HG03520 (cell line): ENCODE results near the gene SERPINB7.

ENCODE experiments used
- ATAC-seq: cut with Tn5 transposase; IDR thresholded peaks from one replicate; pipeline ENCODE4 v1.9.1; 2021; ENCODE audit warnings: mild to moderate bottlenecking, moderate library complexity; ENCODE audit not compliant: unreplicated experiment

Gene SERPINB7

GRCh38 chr18:63837590-63837989 is 62.4 kb downstream of the SERPINB7 start:
- no peak for ATAC-seq

- ATAC-seq = no peak
Measured at GRCh38 chr18:63843008-63843407, 67.8 kb downstream of the SERPINB7 start.

- peak; percentile 52 for ATAC-seq
Measured at GRCh38 chr18:63844254-63844653, 69.0 kb downstream of the SERPINB7 start.

- no peak for ATAC-seq
Measured at GRCh38 chr18:63848159-63848558, 72.9 kb downstream of the SERPINB7 start.

- peak; percentile 65 for ATAC-seq
Measured at GRCh38 chr18:63850020-63850419, 74.8 kb downstream of the SERPINB7 start.

- no peak for ATAC-seq
Measured at GRCh38 chr18:63850636-63851035, 75.4 kb downstream of the SERPINB7 start.
